Activated effector memory CD4-positive, alpha-beta T cell treated with Interleukin-2 at 50 U/mL for 16 hours (primary cell): ENCODE measurements around the gene TRABD.
"Not testable (repeated sequence)": the region's sequence is repeated elsewhere in the genome, so short reads cannot be mapped to it uniquely, and the experiment has no call there.

ENCODE experiments used
- DNase-seq: peaks from one replicate; pipeline ENCODE4 v3.0.0-alpha.2; 2020

TRABD gene

DNA sequence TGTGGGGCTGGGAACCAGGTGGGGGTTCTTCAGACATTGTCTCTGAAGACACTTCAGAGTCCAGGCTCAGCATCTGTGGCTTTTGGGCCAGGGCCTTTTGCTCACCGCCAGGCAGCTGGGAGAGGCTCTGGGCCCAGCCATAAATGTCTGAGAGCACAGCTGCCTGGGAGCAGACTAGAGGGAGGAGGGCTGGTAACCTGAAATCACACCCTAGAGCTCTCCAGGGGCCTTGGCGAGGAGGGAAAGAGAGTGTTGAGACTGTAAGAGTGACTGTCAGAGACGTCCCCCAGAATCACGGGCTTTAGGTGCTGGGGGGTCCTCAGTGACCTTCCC is 4.1 kb downstream of the TRABD start:
- DNase-seq, result no peak

DNA sequence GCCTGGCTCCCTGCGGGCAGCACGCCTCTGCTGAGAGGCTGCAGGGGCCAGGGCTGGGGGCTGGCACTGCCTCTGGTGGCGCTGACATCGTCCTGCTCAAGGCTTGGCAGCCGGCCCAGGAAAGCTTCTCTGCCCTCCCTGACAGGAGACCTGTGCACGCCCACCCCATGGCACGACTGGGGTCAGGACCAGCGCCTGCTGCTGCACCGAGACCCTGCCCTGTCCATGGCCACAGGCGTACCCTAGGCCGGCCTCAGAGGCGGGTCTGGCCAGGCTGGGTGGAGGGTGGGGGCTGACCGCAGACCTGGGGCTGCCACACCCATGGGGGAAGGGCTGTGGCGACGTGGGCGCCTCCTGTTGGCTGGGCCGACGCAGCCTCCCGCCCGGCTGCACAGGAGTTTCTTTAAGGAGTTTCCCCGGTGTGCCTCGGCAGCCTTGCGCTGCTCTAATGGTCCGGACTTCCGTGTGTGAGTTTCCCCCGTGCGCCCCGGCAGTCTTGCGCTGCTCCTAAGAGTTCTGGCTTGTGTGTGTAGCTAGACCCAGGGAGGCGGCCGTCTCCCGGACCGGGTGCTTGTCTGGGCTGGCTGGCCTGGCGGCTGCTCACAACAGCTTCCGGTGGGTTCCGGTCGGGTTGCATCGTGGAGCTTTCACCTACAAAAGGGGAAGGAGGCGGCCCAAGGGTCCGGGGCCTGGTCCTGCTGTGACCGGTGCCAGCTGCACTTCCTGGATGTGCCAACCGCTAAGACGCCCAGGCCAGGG is 4.6 kb downstream of the TRABD start:
- DNase-seq, result peak; percentile 77

DNA sequence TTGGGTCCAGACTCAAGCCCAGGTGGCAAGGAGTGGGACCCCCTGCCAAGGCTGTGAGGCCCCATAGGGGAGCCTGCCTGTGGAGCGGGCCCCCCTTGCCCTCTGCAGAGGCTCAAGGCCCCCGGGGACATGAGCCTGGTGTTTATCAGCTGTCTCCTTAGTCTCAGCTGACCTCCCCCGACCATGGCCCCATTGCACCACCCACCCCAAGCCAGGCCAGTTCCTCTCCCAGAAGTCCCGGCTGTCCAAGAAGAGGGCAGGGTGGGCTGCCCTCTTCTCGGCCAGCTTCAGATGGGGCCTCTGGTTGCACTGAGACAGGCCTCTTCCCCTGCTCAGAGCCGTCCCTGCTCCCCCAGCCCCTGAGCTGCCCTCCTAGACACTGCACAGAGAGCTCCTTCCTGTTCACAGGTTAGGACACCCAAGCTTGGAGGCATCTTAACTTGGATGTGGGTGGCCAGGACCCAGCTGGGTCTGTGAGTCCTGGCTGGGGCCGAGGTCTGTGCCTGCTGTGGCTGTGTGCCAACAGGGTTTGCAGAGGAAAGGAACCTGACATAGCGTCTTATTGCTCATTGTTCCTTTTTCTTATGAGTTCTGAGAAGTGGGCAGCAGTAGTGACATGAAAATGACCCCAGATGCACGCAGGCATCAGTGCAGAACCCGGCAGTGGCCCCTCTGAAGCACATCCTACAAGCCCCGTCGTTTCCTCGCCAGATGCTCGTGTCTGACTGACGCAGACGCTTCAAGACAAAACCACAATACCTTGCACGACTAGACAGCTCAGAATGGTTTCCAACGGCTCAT is 5.4 kb downstream of the TRABD start:
- peak; percentile 72 for DNase-seq

DNA sequence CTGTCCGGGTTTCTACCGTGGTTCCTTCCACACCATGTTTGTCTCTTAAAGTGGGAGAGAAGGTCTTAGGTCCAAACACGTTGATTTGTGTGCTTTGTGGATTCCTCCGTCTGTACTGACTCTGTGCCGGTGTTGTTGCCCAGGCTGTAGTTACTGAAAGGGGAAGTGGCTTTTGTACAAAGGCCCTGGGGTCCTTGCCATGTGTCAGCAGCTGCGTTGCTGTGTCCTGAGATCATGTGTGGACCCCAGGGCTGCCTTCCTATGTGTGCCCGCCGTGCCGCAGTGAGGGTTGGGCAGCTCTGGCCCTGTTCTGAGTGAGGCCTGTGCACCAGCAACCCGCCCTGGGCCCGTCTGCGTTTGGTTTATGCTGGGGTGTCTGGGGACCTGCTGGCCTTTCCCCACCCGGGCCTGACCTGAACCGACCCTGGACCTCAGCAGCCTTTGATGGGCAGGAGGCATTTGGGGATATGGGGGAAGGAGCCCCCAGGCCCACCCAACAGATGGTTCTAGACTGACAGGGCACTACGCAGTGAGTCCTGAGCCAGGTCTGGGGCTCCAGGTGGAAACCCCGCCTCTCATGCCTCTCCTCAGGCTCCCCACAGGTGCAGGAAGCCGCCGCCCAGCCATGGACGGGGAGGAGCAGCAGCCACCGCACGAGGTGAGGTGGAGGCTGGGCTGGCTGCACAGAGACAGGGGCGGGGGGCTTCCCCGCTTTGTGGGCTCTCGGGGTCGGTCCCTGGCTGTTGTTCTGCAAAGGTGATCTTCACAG is 6.9 kb downstream of the TRABD start:
- DNase-seq, result peak; percentile 62

DNA sequence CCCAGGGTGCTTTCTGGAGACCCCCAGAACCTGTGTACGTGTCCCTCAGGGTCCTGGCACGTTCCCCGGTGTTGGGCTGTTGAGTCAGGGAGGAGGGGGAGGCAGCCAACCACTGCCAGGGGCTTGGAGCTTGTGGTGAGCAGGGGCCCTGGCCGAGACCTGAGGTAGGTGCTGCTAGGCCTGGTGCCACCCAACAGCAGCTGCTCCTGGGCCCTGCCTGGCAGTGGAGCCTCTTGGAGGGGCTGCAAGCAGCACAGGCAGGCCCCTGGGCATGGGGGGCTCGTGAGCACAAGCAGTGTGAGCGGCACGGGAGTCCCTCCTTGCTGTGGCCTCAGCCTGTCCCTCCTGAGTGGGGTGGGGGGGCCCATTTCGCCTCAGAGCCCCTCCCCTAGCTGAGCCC is 7.9 kb downstream of the TRABD start:
- DNase-seq, result no peak

DNA sequence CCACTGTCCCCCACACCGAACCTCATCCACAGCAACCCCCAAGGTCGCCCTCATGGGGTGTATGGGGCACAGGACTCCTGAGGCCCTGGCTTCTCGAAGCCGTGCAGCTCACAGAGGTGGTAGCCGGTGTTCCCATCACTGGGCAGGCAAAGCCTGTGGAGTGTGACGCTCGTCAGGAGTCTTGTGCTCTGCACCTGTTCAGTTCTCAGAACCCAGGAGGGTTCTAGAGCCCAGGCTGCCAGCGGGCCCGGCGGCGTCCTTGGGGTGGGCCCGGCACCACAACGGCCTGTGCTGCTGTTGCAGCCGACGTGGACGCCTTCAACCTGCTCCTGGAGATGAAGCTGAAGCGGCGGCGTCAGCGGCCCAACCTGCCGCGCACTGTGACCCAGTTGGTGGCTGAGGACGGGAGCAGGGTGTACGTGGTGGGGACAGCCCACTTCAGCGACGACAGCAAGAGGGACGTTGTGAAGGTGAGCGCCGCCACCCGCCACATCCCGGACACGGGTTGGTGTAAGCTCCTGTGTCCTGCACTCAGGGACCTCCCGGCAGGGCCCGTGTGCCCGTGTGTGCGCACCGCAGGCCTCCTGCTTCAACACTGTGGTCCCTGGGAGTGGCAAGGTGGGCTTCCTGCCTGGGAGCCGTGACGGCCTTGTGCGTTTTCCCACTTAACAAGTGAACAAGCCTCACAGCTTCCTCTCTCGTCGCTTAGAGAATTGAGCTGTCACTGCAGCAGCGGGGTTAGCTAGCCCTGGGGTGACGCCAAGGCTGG is 8.5 kb downstream of the TRABD start:
- DNase-seq, result no peak

DNA sequence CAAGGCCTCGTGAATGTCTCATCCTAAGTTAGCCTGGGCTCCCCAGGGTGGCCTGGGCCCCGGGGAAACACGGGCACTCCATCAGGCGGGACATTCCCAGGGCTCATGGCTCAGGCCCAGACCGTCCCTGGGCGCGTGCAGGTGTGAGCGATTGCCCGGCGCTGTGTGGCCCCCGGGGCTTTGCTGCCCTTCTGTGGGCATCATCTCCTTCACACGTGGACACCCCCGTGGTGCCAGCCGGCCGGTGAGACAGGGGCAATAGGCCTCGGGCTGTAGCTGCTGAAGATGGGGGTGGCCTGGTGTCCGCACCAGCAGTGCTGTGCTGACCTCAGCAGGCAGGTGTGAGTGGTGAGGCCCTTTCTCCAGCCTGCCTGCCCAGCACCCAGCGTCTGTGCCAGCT is 10.5 kb downstream of the TRABD start:
- no peak for DNase-seq

DNA sequence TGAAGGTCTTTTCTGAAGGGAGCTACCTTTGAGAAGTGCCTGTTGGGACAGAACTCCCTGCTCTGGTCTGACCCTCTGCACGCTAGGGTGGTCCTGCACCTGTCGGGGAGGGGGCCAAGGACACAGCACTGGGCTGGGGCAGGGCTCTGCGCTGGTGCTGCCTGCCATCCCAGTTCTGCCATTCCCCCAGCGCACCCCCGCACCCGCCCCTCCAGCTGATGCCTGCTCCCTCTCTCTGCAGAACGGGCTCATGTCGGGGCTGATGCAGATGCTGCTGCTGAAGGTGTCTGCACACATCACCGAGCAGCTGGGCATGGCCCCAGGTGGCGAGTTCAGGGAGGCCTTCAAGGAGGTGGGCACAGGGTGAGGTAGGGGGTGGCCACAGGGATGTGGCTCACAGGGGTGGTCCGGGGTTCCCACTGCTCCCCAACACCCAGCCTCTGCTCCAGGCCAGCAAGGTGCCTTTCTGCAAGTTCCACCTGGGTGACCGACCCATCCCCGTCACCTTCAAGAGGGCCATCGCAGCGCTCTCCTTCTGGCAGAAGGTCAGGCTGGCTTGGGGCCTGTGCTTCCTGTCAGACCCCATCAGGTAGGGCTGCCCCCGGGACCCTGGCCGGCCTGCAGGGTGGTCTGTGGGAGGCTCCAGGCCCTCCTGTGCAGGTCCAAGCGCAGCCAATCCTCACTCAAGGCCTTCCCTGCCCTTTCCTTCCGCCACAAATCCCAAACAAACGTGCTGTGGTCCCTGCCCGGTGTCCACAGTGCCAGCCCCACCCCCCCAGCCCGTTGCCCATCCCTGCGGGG is 11.5 kb downstream of the TRABD start:
- DNase-seq, result no peak

DNA sequence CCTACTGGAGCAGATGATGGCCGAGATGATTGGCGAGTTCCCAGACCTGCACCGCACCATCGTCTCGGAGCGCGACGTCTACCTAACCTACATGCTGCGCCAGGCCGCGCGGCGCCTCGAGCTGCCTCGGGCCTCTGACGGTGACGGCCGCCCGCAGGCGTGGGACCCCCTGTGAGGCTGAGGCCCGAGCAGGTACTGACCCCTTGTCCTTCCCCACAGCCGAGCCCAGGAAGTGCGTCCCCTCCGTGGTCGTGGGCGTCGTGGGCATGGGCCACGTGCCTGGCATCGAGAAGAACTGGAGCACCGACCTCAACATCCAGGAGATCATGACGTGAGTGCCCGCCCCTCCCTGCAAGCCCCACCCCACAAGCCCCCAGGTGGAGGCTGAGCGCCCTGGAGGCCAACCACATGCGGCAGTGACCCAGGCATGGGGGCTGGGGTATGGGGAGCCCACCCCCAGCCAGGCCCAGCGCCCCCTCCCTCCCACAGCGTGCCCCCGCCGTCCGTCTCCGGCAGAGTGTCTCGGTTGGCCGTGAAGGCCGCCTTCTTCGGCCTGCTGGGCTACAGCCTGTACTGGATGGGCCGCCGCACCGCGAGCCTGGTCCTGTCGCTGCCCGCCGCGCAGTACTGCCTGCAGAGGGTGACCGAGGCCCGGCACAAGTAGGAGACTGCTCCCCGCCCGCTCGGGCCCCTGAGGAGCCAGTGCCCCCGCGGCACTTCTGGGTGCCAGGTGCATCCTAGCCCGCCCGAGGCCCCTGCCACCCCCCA is 12.3 kb downstream of the TRABD start:
- DNase-seq, result no peak

DNA sequence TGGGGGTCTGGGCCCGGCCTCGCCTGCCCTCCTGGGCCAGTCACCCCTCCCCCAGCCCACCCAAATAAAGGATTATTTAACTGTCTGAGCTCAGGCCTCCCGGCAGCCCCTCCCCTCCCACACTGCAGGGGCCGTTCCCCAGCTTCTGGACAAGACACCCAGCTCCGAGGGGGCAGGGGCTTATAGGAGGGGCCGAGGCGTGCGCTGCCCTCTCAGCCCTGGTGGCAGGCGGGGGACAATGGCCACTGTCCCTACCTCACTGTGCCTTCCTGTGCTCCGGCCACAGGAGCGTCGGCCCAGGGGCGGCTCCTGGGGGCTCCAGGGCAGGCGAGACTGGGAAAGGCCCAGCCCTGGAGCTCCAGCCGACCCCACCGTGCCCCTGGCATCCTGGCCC is 12.9 kb downstream of the TRABD start:
- no peak for DNase-seq

DNA sequence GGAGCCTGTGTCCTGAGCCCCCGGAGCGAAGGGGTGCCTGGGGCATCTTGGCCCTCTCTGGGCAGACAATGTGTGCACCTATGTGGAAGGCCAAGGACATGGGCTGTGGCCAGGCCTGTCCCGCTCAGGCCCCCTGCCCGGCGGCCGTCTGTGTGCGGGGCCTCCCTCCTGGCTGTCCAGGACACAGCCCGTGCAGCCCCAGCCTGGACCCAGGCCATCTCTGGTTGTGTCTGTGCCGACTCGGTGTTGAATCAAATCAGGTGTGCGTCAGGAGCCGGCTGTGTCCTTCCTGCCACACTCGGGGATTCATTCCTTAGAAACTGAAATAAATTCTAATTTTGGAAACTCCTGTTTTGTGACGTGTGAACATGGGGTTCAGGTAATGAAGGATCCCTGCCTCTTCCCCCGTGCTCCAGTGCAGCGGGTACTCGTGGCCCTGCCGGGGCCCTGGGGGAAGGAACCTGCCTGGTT is 13.6 kb downstream of the TRABD start:
- no peak for DNase-seq

DNA sequence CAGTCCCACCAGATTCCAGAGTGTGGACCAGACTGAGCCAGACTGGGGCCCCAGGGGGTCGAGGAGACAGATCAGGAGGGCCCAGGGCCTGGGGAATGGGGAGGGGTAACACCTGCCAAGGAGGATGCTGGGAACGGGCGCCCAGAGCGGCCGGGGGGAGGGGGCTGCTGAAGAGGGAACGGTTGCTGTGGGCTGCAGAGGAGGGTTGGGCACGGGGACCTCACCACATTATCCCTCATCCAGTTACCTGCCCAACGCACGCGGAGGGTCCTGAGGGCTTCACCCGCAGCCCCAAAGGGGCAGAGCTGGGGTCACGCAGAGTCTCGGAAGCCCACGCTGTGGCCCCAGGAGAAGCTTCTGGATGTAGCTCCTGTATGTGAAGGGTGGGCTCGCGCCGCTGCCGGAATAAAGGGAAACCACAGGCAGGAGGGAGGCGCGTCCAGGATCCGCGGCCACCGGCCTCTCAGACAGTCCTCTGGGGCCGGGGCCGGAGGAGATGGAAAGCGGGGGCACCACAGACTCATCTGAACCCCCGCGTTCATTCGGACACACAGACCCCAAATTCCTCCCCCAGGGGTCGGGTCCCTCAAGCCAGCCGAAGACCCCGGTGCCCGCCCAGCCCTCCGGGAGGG is 14.2 kb downstream of the TRABD start:
- DNase-seq, result no peak

DNA sequence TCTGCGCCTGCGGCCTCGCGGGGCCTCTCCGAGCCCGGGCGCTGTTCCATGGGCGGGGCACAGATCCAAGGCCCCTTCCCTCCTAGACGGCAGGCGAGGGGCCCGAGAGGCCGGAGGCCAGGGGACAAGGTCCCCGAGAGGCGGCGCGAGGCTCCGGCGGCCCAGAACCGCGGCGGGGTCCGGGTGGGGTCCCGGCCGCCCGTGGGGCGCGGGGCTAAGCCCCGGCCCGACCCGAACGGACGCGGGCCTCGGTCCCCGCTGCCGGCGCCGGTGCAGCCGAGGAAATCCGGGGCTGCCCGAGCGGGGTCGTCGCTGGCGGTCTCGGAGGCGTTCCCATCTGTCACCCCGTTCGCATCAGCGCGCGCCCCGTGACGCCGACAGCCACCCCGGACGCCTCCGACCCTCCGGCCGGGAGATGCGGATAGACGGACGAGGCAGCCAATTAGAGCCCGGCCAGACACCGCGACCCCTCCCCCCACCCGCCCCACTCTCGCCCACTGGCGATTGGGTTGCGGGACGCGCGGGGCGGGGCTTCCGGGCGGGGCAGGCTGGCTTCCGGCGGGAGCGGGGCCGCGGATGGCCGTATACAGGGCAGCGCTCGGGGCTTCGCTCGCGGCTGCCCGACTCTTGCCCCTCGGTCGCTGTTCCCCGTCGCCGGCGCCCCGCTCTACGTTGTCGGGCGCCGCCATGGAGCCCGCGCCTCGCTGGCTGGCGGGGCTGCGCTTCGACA is 14.9 kb downstream of the TRABD start, which contains the start of gene SELENOO:
TSS of gene SELENOO (plus strand) at position 551 of the 730 bp plus-strand sequence. CDS start at position 577, 26 bp downstream.
- peak; percentile 89 for DNase-seq

DNA sequence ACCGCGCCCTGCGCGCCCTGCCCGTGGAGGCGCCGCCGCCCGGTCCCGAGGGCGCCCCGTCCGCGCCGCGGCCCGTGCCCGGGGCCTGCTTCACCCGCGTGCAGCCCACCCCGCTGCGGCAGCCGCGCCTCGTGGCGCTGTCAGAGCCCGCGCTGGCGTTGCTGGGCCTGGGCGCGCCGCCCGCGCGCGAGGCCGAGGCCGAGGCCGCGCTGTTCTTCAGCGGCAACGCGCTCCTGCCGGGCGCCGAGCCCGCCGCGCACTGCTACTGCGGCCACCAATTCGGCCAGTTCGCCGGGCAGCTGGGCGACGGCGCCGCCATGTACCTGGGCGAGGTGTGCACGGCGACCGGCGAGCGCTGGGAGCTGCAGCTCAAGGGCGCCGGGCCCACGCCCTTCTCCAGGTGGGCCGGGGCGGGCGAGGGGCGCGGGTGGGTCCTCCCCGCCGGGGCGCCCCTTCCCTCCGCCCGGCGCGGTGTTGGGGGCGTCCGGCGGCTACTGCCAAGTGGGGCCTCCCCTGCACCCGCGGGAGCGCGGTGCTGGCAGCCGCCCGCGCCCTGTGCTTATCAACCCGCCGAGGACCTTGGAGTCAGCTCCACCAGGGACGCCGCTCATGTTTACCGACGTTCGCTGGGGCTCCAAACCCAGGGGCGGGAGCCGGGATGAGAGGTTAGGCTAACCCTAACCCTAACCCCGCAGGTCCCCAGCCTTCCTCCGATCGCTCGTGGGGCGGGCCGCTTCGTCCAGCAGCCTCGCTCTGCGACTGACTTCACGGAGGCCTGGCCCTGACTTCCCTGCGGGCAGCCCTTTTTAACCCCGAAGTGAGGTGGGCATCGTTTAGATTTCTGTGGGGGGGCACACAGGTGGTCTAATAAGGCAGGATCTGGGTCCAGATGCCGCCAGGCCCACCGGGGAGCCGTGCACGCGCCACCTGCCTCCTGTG is 15.7 kb downstream of the TRABD start:
- no peak for DNase-seq

DNA sequence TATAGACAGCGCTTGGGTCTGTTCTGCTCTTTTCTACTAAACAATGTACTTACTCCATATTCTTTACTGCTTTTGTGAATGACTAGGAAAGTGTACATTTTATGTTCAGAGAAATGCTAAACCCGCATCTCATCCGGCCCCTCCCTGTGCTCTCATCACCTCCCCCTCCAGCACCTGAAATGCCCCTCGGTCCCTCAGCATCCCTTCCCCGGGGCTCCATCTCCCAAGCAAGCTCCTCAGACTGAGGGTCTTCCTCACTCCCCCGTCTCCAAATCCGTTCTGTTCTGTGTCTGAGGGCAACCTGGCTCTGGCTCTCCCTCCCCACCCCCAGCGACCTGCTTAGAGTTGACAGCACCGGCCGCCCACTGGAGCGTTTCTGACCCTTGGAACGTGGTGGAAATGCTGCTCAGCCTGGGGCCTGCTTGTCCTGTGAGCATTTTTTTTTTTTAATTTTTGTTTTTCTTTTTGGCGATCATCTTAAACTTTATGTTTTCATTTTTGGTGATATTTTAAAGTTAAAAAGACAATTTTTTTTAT is 16.5 kb downstream of the TRABD start:
- no peak for DNase-seq

DNA sequence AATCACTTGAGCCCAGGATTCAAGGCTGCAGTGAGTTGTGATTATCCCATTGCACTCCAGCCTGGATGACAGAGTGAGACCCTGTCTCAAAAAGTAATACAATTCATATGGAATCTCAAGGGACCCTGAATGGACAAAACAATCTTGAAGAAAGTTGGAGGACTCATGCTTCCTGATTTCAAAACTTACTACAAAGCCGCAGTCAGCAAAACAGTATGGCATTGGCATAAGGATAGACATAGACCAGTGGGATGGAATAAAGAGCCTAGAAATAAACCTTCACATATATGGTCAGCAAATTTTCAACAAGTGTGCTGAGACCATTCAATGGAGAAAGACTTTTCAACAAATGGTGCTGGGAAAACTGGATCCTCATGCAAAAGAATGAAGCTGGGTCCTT is 17.6 kb downstream of the TRABD start:
- DNase-seq, result no peak

DNA sequence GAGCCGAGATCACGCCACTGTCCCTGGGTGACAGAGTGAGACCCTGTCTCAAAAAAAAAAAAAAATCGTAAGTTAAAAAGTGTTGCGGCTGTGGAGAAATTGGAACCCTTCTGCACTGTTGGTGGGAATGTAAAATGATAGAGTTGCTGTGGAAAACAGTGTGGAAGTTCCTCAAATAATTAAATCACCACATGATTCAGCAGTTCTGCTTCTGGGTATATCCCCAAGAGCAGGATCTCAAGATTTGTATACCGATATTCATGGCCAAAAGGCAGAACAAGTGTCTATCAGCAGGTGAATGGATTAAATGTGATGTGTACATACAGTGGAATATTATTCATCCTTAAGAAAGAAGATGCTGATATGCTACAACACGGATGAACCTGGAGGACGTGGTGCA is 18.9 kb downstream of the TRABD start:
- no peak for DNase-seq

DNA sequence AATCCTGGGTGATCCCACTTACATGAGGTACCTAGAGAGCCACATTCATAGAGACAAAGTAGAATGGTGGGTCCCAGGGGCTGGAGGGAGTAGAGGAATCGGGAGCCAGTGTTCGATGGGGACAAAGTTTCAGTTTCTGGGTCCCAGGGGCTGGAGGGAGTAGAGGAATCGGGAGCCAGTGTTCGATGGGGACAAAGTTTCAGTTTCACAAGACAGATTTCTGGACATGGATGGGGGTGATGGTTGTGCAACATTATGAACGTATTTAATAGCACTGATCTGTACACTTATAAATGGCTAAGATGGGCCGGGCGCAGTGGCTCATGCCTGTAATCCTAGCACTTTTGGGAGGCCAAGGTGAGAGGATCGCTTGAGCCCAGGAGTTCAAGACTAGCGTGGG is 19.3 kb downstream of the TRABD start:
- DNase-seq, result not testable (repeated sequence)
